Effector memory CD8-positive, alpha-beta T cell (primary cell): ENCODE data around the gene GPATCH2.

Experiments
- ATAC-seq: fragments of 150-1000 bp; cut with Tn5 transposase; replicated peaks from 2 replicates; pipeline ENCODE4 v1.10.0; 2021; ENCODE audit warnings: mild to moderate bottlenecking, moderate library complexity
- DNase-seq, 3 experiments: peaks; one replicate each; pipeline ENCODE4 v3.0.0; 2021
- H3K27ac Mint-ChIP-seq, 2 donors: one replicate each; pipeline ENCODE4 v1.8.0; 2022; ENCODE audit warnings: mild to moderate bottlenecking in 2 of 2, mixed read lengths in 2 of 2, moderate library complexity in 2 of 2
- H3K27me3 Mint-ChIP-seq, 2 donors: one replicate each; pipeline ENCODE4 v1.8.0; 2022; ENCODE audit warnings: mixed read lengths in 2 of 2
- H3K36me3 Mint-ChIP-seq: one replicate; pipeline ENCODE4 v1.8.0; 2022; ENCODE audit warnings: mild to moderate bottlenecking, moderate library complexity, mixed read lengths; ENCODE audit not compliant: insufficient read depth
- H3K4me1 Mint-ChIP-seq, 2 donors: one replicate each; pipeline ENCODE4 v1.8.0; 2022; ENCODE audit warnings: low read depth in 2 of 2, mixed read lengths in 2 of 2
- H3K4me3 Mint-ChIP-seq, 2 donors: one replicate each; pipeline ENCODE4 v1.8.0; 2022; ENCODE audit warnings: mild to moderate bottlenecking in 2 of 2, mixed read lengths in 2 of 2, moderate library complexity in 2 of 2
- H3K9me3 Mint-ChIP-seq, 2 donors: one replicate each; pipeline ENCODE4 v1.8.0; 2022; ENCODE audit warnings: mixed read lengths in 2 of 2

Gene GPATCH2

GRCh38 chr1:217564207-217564606 lies 66.7 kb downstream of the GPATCH2 start:
- DNase-seq, result no peak
- Mint-ChIP-seq H3K36me3 (no peaks in the 10 kb centered on the region), H3K27ac (no peak overlapping the region)

GRCh38 chr1:217563179-217563578 lies 67.7 kb downstream of the GPATCH2 start:
- Mint-ChIP-seq H3K27me3 (no peaks in the 10 kb centered on the region), H3K4me1 (no peaks in the 10 kb centered on the region)
- DNase-seq, result no peak

More at GRCh38 chr1:217564207-217564606, 66.7 kb downstream of the GPATCH2 start:
- ATAC-seq, result no peak
- Mint-ChIP-seq H3K27me3 (no peaks in the 10 kb centered on the region), H3K9me3 (no peaks in the 10 kb centered on the region), H3K4me3 (no peak overlapping the region), H3K4me1 (no peaks in the 10 kb centered on the region)

GRCh38 chr1:217562229-217562878 lies 68.5 kb downstream of the GPATCH2 start:
- no peak for ATAC-seq
- no peaks in the 10 kb centered on the region for H3K9me3 Mint-ChIP-seq

More at GRCh38 chr1:217563179-217563578, 67.7 kb downstream of the GPATCH2 start:
- no peak for ATAC-seq
- Mint-ChIP-seq H3K36me3 (no peaks in the 10 kb centered on the region), H3K27ac (no peak overlapping the region), H3K9me3 (no peaks in the 10 kb centered on the region), H3K4me3 (no peak overlapping the region)

GRCh38 chr1:217561446-217561845 lies 69.4 kb downstream of the GPATCH2 start:
- DNase-seq (no peak), ATAC-seq (no peak)
- no peaks in the 10 kb centered on the region for H3K4me1 Mint-ChIP-seq
- H3K27me3 Mint-ChIP-seq, result no peaks in the 10 kb centered on the region
- no peaks in the 10 kb centered on the region for H3K36me3 Mint-ChIP-seq
- H3K27ac Mint-ChIP-seq, result no peak overlapping the region
- no peaks in the 10 kb centered on the region for H3K9me3 Mint-ChIP-seq
- H3K4me3 Mint-ChIP-seq, result no peak overlapping the region

More at GRCh38 chr1:217562229-217562878, 68.5 kb downstream of the GPATCH2 start:
- no peak overlapping the region for H3K4me3 Mint-ChIP-seq
- no peak for DNase-seq
- no peaks in the 10 kb centered on the region for H3K4me1 Mint-ChIP-seq
- no peaks in the 10 kb centered on the region for H3K27me3 Mint-ChIP-seq
- H3K27ac Mint-ChIP-seq, result no peak overlapping the region
- H3K36me3 Mint-ChIP-seq, result no peaks in the 10 kb centered on the region

- Mint-ChIP-seq H3K36me3 (no peaks in the 10 kb centered on the region), H3K27me3 (no peaks in the 10 kb centered on the region), H3K27ac (no peak overlapping the region)
These were observed 76.0 kb downstream of the GPATCH2 start for GRCh38 chr1:217554849-217555248.

GRCh38 chr1:217553949-217554509 lies 76.9 kb downstream of the GPATCH2 start:
- ATAC-seq (no peak), DNase-seq (no peak)
- no peaks in the 10 kb centered on the region for H3K4me1 Mint-ChIP-seq
- no peak overlapping the region for H3K27ac Mint-ChIP-seq
- peaks cover 0 to 1% of the 10 kb centered on the region in 2 donors for H3K9me3 Mint-ChIP-seq
- H3K27me3 Mint-ChIP-seq, result no peaks in the 10 kb centered on the region
- no peak overlapping the region for H3K4me3 Mint-ChIP-seq
- no peaks in the 10 kb centered on the region for H3K36me3 Mint-ChIP-seq

More at GRCh38 chr1:217554849-217555248, 76.0 kb downstream of the GPATCH2 start:
- no peak for DNase-seq
- Mint-ChIP-seq H3K4me3 (no peak overlapping the region), H3K4me1 (no peaks in the 10 kb centered on the region), H3K9me3 (no peaks in the 10 kb centered on the region)
- no peak for ATAC-seq

- Mint-ChIP-seq H3K9me3 (peaks cover 0 to 2% of the 10 kb centered on the region in 2 donors), H3K4me3 (no peak overlapping the region), H3K4me1 (no peaks in the 10 kb centered on the region), H3K27me3 (no peaks in the 10 kb centered on the region), H3K36me3 (no peaks in the 10 kb centered on the region), H3K27ac (no peak overlapping the region)
- ATAC-seq (no peak), DNase-seq (no peak)
These were observed 78.4 kb downstream of the GPATCH2 start for GRCh38 chr1:217552339-217552951.

- ATAC-seq (no peak), DNase-seq (no peak)
- Mint-ChIP-seq H3K27ac (no peak overlapping the region), H3K36me3 (no peaks in the 10 kb centered on the region), H3K4me3 (no peak overlapping the region), H3K27me3 (no peaks in the 10 kb centered on the region), H3K4me1 (peaks cover 3% of the 10 kb centered on the region in 2 donors), H3K9me3 (peaks cover 0 to 4% of the 10 kb centered on the region in 2 donors)
These were observed 88.1 kb downstream of the GPATCH2 start for GRCh38 chr1:217542837-217543236.

- H3K9me3 Mint-ChIP-seq, result peaks cover 0 to 4% of the 10 kb centered on the region in 2 donors
- no peak overlapping the region for H3K27ac Mint-ChIP-seq
- H3K36me3 Mint-ChIP-seq, result no peaks in the 10 kb centered on the region
- H3K27me3 Mint-ChIP-seq, result no peaks in the 10 kb centered on the region
- peaks cover 3% of the 10 kb centered on the region in 2 donors for H3K4me1 Mint-ChIP-seq
- no peak for ATAC-seq
- H3K4me3 Mint-ChIP-seq, result no peak overlapping the region
- DNase-seq, result no peak
These were observed 88.6 kb downstream of the GPATCH2 start for GRCh38 chr1:217542136-217542777.

- Mint-ChIP-seq H3K36me3 (no peaks in the 10 kb centered on the region), H3K9me3 (no peaks in the 10 kb centered on the region), H3K4me3 (no peak overlapping the region), H3K4me1 (peaks cover 0 to 3% of the 10 kb centered on the region in 2 donors), H3K27me3 (no peaks in the 10 kb centered on the region), H3K27ac (no peak overlapping the region)
- DNase-seq (no peak), ATAC-seq (no peak)
These were observed 90.6 kb downstream of the GPATCH2 start for GRCh38 chr1:217540321-217540720.

- no peaks in the 10 kb centered on the region for H3K9me3 Mint-ChIP-seq
- H3K4me3 Mint-ChIP-seq, result no peak overlapping the region
- H3K27me3 Mint-ChIP-seq, result no peaks in the 10 kb centered on the region
- ATAC-seq (no peak), DNase-seq (no peak)
- no peaks in the 10 kb centered on the region for H3K4me1 Mint-ChIP-seq
- H3K36me3 Mint-ChIP-seq, result no peaks in the 10 kb centered on the region
- H3K27ac Mint-ChIP-seq, result no peak overlapping the region
These were observed 91.4 kb downstream of the GPATCH2 start for GRCh38 chr1:217539510-217539909.

- ATAC-seq (no peak), DNase-seq (no peak)
- Mint-ChIP-seq H3K27ac (no peak overlapping the region), H3K4me3 (no peak overlapping the region), H3K9me3 (no peaks in the 10 kb centered on the region), H3K4me1 (no peaks in the 10 kb centered on the region), H3K27me3 (no peaks in the 10 kb centered on the region), H3K36me3 (no peaks in the 10 kb centered on the region)
These were observed 95.1 kb downstream of the GPATCH2 start for GRCh38 chr1:217535601-217536377.

GRCh38 chr1:217534566-217534965 lies 96.3 kb downstream of the GPATCH2 start:
- ATAC-seq, result no peak
- Mint-ChIP-seq H3K27ac (no peak overlapping the region), H3K27me3 (no peaks in the 10 kb centered on the region)

More at GRCh38 chr1:217534566-217534965, 96.3 kb downstream of the GPATCH2 start:
- Mint-ChIP-seq H3K4me3 (no peak overlapping the region), H3K9me3 (no peaks in the 10 kb centered on the region), H3K4me1 (no peaks in the 10 kb centered on the region), H3K36me3 (no peaks in the 10 kb centered on the region)
- no peak for DNase-seq
